H1 (cell line): ENCODE results near the gene SRPX2. TPM values are rescaled to one million over a fixed set of nuclear protein-coding genes. Genes with fewer than 3 reads are reported as not detected.

Source experiments
- CTCF ChIA-PET: fragments of 300-600 bp; sonication (Branson Sonifier 250); formaldehyde crosslinking; loops from one replicate; lab custom pipeline; 2021; ENCODE audit not compliant: partially characterized antibody; lab: Charles Lee
- POLR2A ChIA-PET: fragments of 300-600 bp; sonication (Branson Sonifier 250); formaldehyde crosslinking; loops from one replicate; lab custom pipeline; 2021; ENCODE audit warnings: inconsistent platforms; ENCODE audit not compliant: partially characterized antibody; lab: Charles Lee
- DNase-seq, 2 experiments: peaks; one replicate each; pipeline versions ENCODE4 v3.0.0 to v3.0.0-alpha.2; 2010 to 2022; ENCODE audit warnings: low spot score in 2 of 2, low read depth in 1 of 2, mixed read lengths in 1 of 2
- FAIRE-seq: peaks from 2 replicates; lab custom pipeline; 2011; peaks lifted over from hg19 to GRCh38; lab: Jason Lieb, UNC
- H2AFZ ChIP-seq: 2 replicates; pipeline ENCODE4 v1.8.1; 2012; ENCODE audit warnings: low read length, inconsistent platforms
- H2AK5ac ChIP-seq: 2 replicates; pipeline ENCODE4 v1.6.1; 2013; ENCODE audit warnings: low read depth, low read length
- H2BK120ac ChIP-seq: replicated peaks from 2 replicates; pipeline ENCODE3; 2013; ENCODE audit warnings: low read depth, low read length, inconsistent platforms
- H2BK12ac ChIP-seq: 2 replicates; pipeline ENCODE4 v1.6.1; 2013; ENCODE audit warnings: low read depth, low read length
- H2BK15ac ChIP-seq: 2 replicates; pipeline ENCODE4 v1.6.1; 2013; ENCODE audit warnings: low read length
- H2BK20ac ChIP-seq: 2 replicates; pipeline ENCODE4 v1.6.1; 2013; ENCODE audit warnings: low read length
- H2BK5ac ChIP-seq: 2 replicates; pipeline ENCODE4 v1.6.1; 2013; ENCODE audit warnings: low read depth, low read length
- H3K14ac ChIP-seq: 2 replicates; pipeline ENCODE4 v1.6.1; 2013; ENCODE audit warnings: inconsistent platforms; ENCODE audit not compliant: insufficient read length
- H3K18ac ChIP-seq: 2 replicates; pipeline ENCODE4 v1.6.1; 2013; ENCODE audit warnings: low read length; ENCODE audit errors: extremely low read depth
- H3K23ac ChIP-seq: 2 replicates; pipeline ENCODE4 v1.6.1; 2013; ENCODE audit warnings: inconsistent platforms; ENCODE audit not compliant: insufficient read length
- H3K23me2 ChIP-seq: 2 replicates; pipeline ENCODE4 v1.6.1; 2013; ENCODE audit warnings: low read depth, low read length
- H3K27ac ChIP-seq: 2 replicates; pipeline ENCODE4 v1.6.1; 2011; ENCODE audit warnings: low read depth, low read length, inconsistent platforms
- H3K27me3 ChIP-seq, 4 experiments: replicated peaks in 1 of 4; 1 replicate in 1 of 4; 2 replicates in 3 of 4; pipeline versions ENCODE4 v1.6.1 to v1.8.1; 2011 to 2013; ENCODE audit warnings: low read length in 3 of 4, mild to moderate bottlenecking in 3 of 4, inconsistent platforms in 2 of 4, mixed read lengths in 2 of 4, moderate library complexity in 1 of 4; ENCODE audit not compliant: control insufficient read depth in 3 of 4, insufficient read depth in 3 of 4; ENCODE audit errors: extremely low read depth in 1 of 4
- H3K36me3 ChIP-seq, 4 experiments: 2 replicates each; pipeline versions ENCODE4 v1.6.1 to v1.8.1; 2011 to 2013; ENCODE audit warnings: mild to moderate bottlenecking in 4 of 4, low read length in 3 of 4, moderate library complexity in 2 of 4, control low read depth in 1 of 4, inconsistent platforms in 1 of 4; ENCODE audit not compliant: insufficient read depth in 4 of 4, control insufficient read depth in 2 of 4
- H3K4ac ChIP-seq: replicated peaks from 2 replicates; pipeline ENCODE3; 2013; ENCODE audit warnings: low read length, low read depth, mixed read lengths, inconsistent platforms; ENCODE audit not compliant: insufficient read length
- H3K4me1 ChIP-seq, 4 experiments: replicated peaks in 1 of 4; 1 replicate in 1 of 4; 2 replicates in 3 of 4; pipeline versions ENCODE4 v1.6.1 to v1.8.1; 2011 to 2013; ENCODE audit warnings: low read length in 3 of 4, inconsistent platforms in 2 of 4, mixed read lengths in 1 of 4; ENCODE audit not compliant: insufficient read depth in 4 of 4, control insufficient read depth in 3 of 4
- H3K4me2 ChIP-seq, 2 experiments: 2 replicates each; pipeline versions ENCODE4 v1.6.1 to v1.8.1; 2011 to 2013; ENCODE audit warnings: low read depth in 2 of 2, low read length in 2 of 2, control low read depth in 1 of 2, inconsistent platforms in 1 of 2, mild to moderate bottlenecking in 1 of 2; ENCODE audit not compliant: insufficient read depth in 1 of 2
- H3K4me3 ChIP-seq, 4 experiments: fragments of 200-600, 300-600 bp in 1 of 4; sonication (generic), shearing (Covaris generic), sonication (Bioruptor Twin) in 1 of 4; 2 replicates each; pipeline versions ENCODE4 v1.5.1 to v1.8.1; 2011 to 2016; ENCODE audit warnings: low read length in 4 of 4, low read depth in 3 of 4, control low read depth in 2 of 4, inconsistent platforms in 2 of 4, mild to moderate bottlenecking in 2 of 4, mixed read lengths in 1 of 4, moderate library complexity in 1 of 4; ENCODE audit not compliant: insufficient read depth in 2 of 4; ENCODE audit errors: extremely low read depth in 1 of 4
- H3K56ac ChIP-seq: replicated peaks from 2 replicates; pipeline ENCODE3; 2013; ENCODE audit warnings: low read depth, mild to moderate bottlenecking, mixed read lengths, low read length, inconsistent platforms; ENCODE audit not compliant: insufficient read length
- H3K79me1 ChIP-seq: 2 replicates; pipeline ENCODE4 v1.6.1; 2013; ENCODE audit warnings: low read depth, low read length, control low read depth
- H3K79me2 ChIP-seq, 2 experiments: 2 replicates each; pipeline versions ENCODE4 v1.6.1 to v1.8.1; 2012 to 2013; ENCODE audit warnings: low read length in 2 of 2, mild to moderate bottlenecking in 2 of 2, inconsistent platforms in 1 of 2; ENCODE audit not compliant: insufficient read depth in 2 of 2, control insufficient read depth in 1 of 2
- H3K9ac ChIP-seq, 4 experiments: replicated peaks in 1 of 4; 1 replicate in 1 of 4; 2 replicates in 3 of 4; pipeline versions ENCODE4 v1.6.1 to v1.8.1; 2011 to 2013; ENCODE audit warnings: low read depth in 3 of 4, low read length in 3 of 4, control low read depth in 2 of 4, mild to moderate bottlenecking in 2 of 4, moderate library complexity in 2 of 4, inconsistent platforms in 1 of 4; ENCODE audit errors: extremely low read depth in 1 of 4
- H3K9me3 ChIP-seq, 2 experiments: 2 replicates each; pipeline versions ENCODE4 v1.6.1 to v1.8.1; 2012 to 2013; ENCODE audit warnings: mild to moderate bottlenecking in 2 of 2, moderate library complexity in 2 of 2, control low read depth in 1 of 2, inconsistent platforms in 1 of 2, low read depth in 1 of 2, low read length in 1 of 2, mixed read lengths in 1 of 2; ENCODE audit not compliant: insufficient read depth in 2 of 2
- H4K20me1 ChIP-seq, 2 experiments: replicated peaks in 1 of 2; 2 replicates each; pipeline versions ENCODE3 to v1.8.1; 2011 to 2013; ENCODE audit warnings: inconsistent platforms in 2 of 2, low read length in 2 of 2, mild to moderate bottlenecking in 1 of 2; ENCODE audit not compliant: insufficient read depth in 2 of 2, control insufficient read depth in 1 of 2
- H4K5ac ChIP-seq: 2 replicates; pipeline ENCODE4 v1.6.1; 2013; ENCODE audit warnings: low read length, low read depth, mixed read lengths, inconsistent platforms; ENCODE audit not compliant: insufficient read length
- H4K8ac ChIP-seq: 2 replicates; pipeline ENCODE4 v1.8.0; 2013; ENCODE audit warnings: mild to moderate bottlenecking, moderate library complexity, low read length, inconsistent platforms; ENCODE audit not compliant: insufficient read depth; ENCODE audit errors: extremely low read depth
- H4K91ac ChIP-seq: replicated peaks from 2 replicates; pipeline ENCODE3; 2013; ENCODE audit warnings: low read length, mixed read lengths, inconsistent platforms; ENCODE audit not compliant: insufficient read length
- BCL11A ChIP-seq, 2 experiments: IDR thresholded peaks; one replicate each; pipeline ENCODE4 v1.6.1; 2011; ENCODE audit warnings: low read depth in 2 of 2, low read length in 2 of 2, mild to moderate bottlenecking in 2 of 2
- CBX5 ChIP-seq: fragments of 300-800, 300-1000 bp; sonication (generic); IDR thresholded peaks from 2 replicates; pipeline ENCODE4 v1.7.1; 2016; ENCODE audit warnings: antibody characterized with exemption, low read length, low read depth
- GTF2F1 ChIP-seq: IDR thresholded peaks from 2 replicates; pipeline ENCODE4 v1.6.1; 2012; ENCODE audit warnings: low read depth, low read length, improper control_type of control experiment, borderline replicate concordance
- HDAC6 ChIP-seq: IDR thresholded peaks from one replicate; pipeline ENCODE4 v1.7.1; 2012; ENCODE audit warnings: low read depth, mild to moderate bottlenecking, inconsistent platforms, low read length, moderate library complexity
- KDM4A ChIP-seq: IDR thresholded peaks from one replicate; pipeline ENCODE4 v1.7.1; 2012; ENCODE audit warnings: low read depth, mild to moderate bottlenecking, moderate library complexity, low read length, inconsistent platforms; ENCODE audit not compliant: severe bottlenecking
- NRF1 ChIP-seq: IDR thresholded peaks from 2 replicates; pipeline ENCODE4 v1.6.1; 2011; ENCODE audit warnings: mild to moderate bottlenecking, low read depth, low read length, improper control_type of control experiment
- POLR2AphosphoS5 ChIP-seq: IDR thresholded peaks from 2 replicates; pipeline ENCODE4 v1.6.1; 2011; ENCODE audit warnings: low read depth, low read length
- RAD21 ChIP-seq, 2 experiments: IDR thresholded peaks in 1 of 2; conservative IDR thresholded peaks in 1 of 2; 2 replicates each; pipeline ENCODE4 v1.6.1; 2011; ENCODE audit warnings: low read depth in 2 of 2, low read length in 2 of 2, improper control_type of control experiment in 1 of 2, inconsistent platforms in 1 of 2, mild to moderate bottlenecking in 1 of 2, moderate library complexity in 1 of 2
- SP2 ChIP-seq: IDR thresholded peaks from 2 replicates; pipeline ENCODE4 v1.6.1; 2012; ENCODE audit warnings: mild to moderate bottlenecking, low read length, inconsistent platforms
- WGBS, 2 experiments: shearing (Covaris generic) in 1 of 2; methylation state at CpG; one replicate each; pipeline versions ENCODE4 v1.1.6 to v1.1.7; 2013 to 2015; ENCODE audit warnings: low lambda C conversion rate in 2 of 2, mixed read lengths in 2 of 2, inconsistent platforms in 1 of 2, low coverage in 1 of 2, missing lambda C conversion rate in 1 of 2; ENCODE audit not compliant: insufficient replicate concordance in 2 of 2, insufficient coverage in 1 of 2, insufficient read length in 1 of 2; ENCODE audit errors: extremely low coverage in 1 of 2, missing lambda C conversion rate in 1 of 2; 5-methylcytosine and 5-hydroxymethylcytosine counted together
- polyA plus RNA-seq, 7 experiments: library from polyadenylated mRNA; depleted of rRNA in 3 of 7; stranded (reverse) in 5 of 7; unstranded in 2 of 7; fragments of >200 nt in 5 of 7; fragments of 200-250 nt in 2 of 7; gene quantifications; 1 replicate in 5 of 7; 2 replicates in 1 of 7; 4 replicates in 1 of 7; pipeline versions ENCODE4 v1.2.1 to v1.2.3, GENCODE V29; 2011 to 2013; ENCODE audit warnings: missing spikeins in 2 of 7, mixed read lengths in 2 of 7
- total RNA-seq: library from RNA; stranded (reverse); fragmentation: NEBNext Ultra II Directional; extraction: Animal tissue kit (Norgen Biotek cat#: 25700); gene quantifications from 2 replicates; pipeline ENCODE4 v1.2.1, GENCODE V29; 2021

The SRPX2 gene
- total and polyA plus RNA-seq, 2 of the 8 experiments (the other 6 are each of a cell fraction or from before 2014, with no cell fraction given) = not detected

GRCh38 chrX:100685284-100685996 lies 41.4 kb downstream of the SRPX2 start:
- POLR2A ChIA-PET = interaction anchor here (0.6 kb wide), 2 partner anchors 83 to 1132 kb away, joined by 3 read pairs; no protein-coding TSS in a partner anchor
- H3K79me1 ChIP-seq = no peaks in the 10 kb centered on the region
- no peaks in the 10 kb centered on the region for H3K36me3 ChIP-seq
- H3K18ac ChIP-seq = no peak overlapping the region
- H2BK15ac ChIP-seq = no peak overlapping the region
- no peak overlapping the region for H3K56ac ChIP-seq
- H2BK120ac ChIP-seq = no peak overlapping the region
- no peak overlapping the region for H2BK20ac ChIP-seq
- H2AK5ac ChIP-seq = no peak overlapping the region
- no peak overlapping the region for H3K4me3 ChIP-seq
- H3K9me3 ChIP-seq = no peaks in the 10 kb centered on the region
- no peaks in the 10 kb centered on the region for H3K79me2 ChIP-seq
- H3K14ac ChIP-seq = no peak overlapping the region
- H4K8ac ChIP-seq = no peak overlapping the region
- H3K4me2 ChIP-seq = no peak overlapping the region
- no peak overlapping the region; the same call in 1 of the 2 replicates for H2AFZ ChIP-seq
- no peak overlapping the region for H2BK5ac ChIP-seq
- no peak overlapping the region for H2BK12ac ChIP-seq
- H3K23ac ChIP-seq = no peak overlapping the region
- H3K27me3 ChIP-seq = no peaks in the 10 kb centered on the region
- no peaks in the 10 kb centered on the region for H3K4me1 ChIP-seq
- no peaks in the 10 kb centered on the region for H4K20me1 ChIP-seq
- no peak overlapping the region for H4K5ac ChIP-seq
- H3K9ac ChIP-seq = no peak overlapping the region
- peak; percentile 25 to 67 for DNase-seq
- 24% methylated on average over 5 of the region's 5 CpGs; no CpG with 5 or more reads in 1 of the 2 experiments for WGBS, 2 experiments
- no peak overlapping the region for H3K27ac ChIP-seq
- no peaks in the 10 kb centered on the region for H3K23me2 ChIP-seq
- CTCF ChIA-PET = interaction anchor here (0.6 to 8.1 kb wide), 28 partner anchors 11 to 238 kb away, joined by 3 to 129 read pairs (median 4); partner anchors contain the start of gene SYTL4
- no peak overlapping the region for H3K4ac ChIP-seq
- no peak overlapping the region for H4K91ac ChIP-seq
- peak; percentile 99 for FAIRE-seq
- no peak for TF ChIP-seq BCL11A (IDR thresholded peaks at IDR 0.05; ENCODE audit: low read depth in 2 of 2, low read length in 2 of 2)
- TF ChIP-seq KDM4A = no peak
- TF ChIP-seq GTF2F1 = no peak
- peak; percentile 90 to 95 for TF ChIP-seq RAD21 (IDR thresholded peaks at IDR 0.05 in 1 of 2, conservative IDR thresholded peaks at IDR 0.05 in 1 of 2; ENCODE audit: low read depth in 2 of 2, low read length in 2 of 2)
- TF ChIP-seq CBX5 = no peak
- no peak for TF ChIP-seq HDAC6
- TF ChIP-seq POLR2AphosphoS5 = no peak
- no peak for TF ChIP-seq NRF1
- TF ChIP-seq SP2 = no peak
